Smooth muscle cell (in vitro differentiated cells): Measurements from ENCODE around the gene BARX1. TPM values are rescaled to one million over a fixed set of nuclear protein-coding genes. Genes with fewer than 3 reads are reported as not detected.

Source experiments
- DNase-seq: peaks from one replicate; lab custom pipeline; 2025; ENCODE audit not compliant: unreplicated experiment; lab: John Stamatoyannopoulos, UW
- H2AFZ ChIP-seq: fragments of 200-600 bp; sonication (generic); 2 replicates; pipeline ENCODE4 v1.6.0; 2016; ENCODE audit warnings: antibody characterized with exemption, low read depth, mild to moderate bottlenecking
- H3F3A ChIP-seq: fragments of 200-600 bp; sonication (generic); 2 replicates; pipeline ENCODE4 v1.6.0; 2017; ENCODE audit warnings: antibody characterized with exemption, low read depth
- H3K27ac ChIP-seq: fragments of 200-600 bp; sonication (generic); 2 replicates; pipeline ENCODE4 v1.5.1; 2016; ENCODE audit warnings: low read depth, mild to moderate bottlenecking
- H3K27me3 ChIP-seq: fragments of 200-600 bp; sonication (generic); 2 replicates; pipeline ENCODE4 v1.6.1; 2016; ENCODE audit warnings: low read depth, mild to moderate bottlenecking
- H3K36me3 ChIP-seq: fragments of 200-600 bp; sonication (generic); 2 replicates; pipeline ENCODE4 v1.5.1; 2016; ENCODE audit warnings: low read depth
- H3K4me1 ChIP-seq: fragments of 200-600 bp; sonication (generic); 2 replicates; pipeline ENCODE4 v1.5.1; 2016; ENCODE audit warnings: low read depth
- H3K4me2 ChIP-seq: fragments of 200-600 bp; sonication (generic); 2 replicates; pipeline ENCODE4 v1.6.0; 2016; ENCODE audit warnings: mild to moderate bottlenecking
- H3K4me3 ChIP-seq: fragments of 200-600 bp; sonication (generic); 2 replicates; pipeline ENCODE4 v1.5.1; 2016; ENCODE audit warnings: mild to moderate bottlenecking
- H3K79me2 ChIP-seq: fragments of 200-600 bp; sonication (generic); 2 replicates; pipeline ENCODE4 v1.6.0; 2016; ENCODE audit warnings: low read depth, mild to moderate bottlenecking
- H3K9ac ChIP-seq: fragments of 200-600 bp; sonication (generic); 2 replicates; pipeline ENCODE4 v1.6.0; 2016; ENCODE audit warnings: low read depth
- H3K9me3 ChIP-seq: fragments of 200-600 bp; sonication (generic); replicated peaks from 2 replicates; pipeline ENCODE4 v1.5.1; 2016; ENCODE audit warnings: low read depth
- H4K20me1 ChIP-seq: fragments of 200-600 bp; sonication (generic); 2 replicates; pipeline ENCODE4 v1.6.0; 2016; ENCODE audit warnings: low read depth
- CTCF ChIP-seq: fragments of 200-600 bp; sonication (generic); IDR thresholded peaks from 2 replicates; pipeline ENCODE4 v1.5.1; 2017; ENCODE audit warnings: borderline replicate concordance, mild to moderate bottlenecking, antibody characterized with exemption; ENCODE audit not compliant: insufficient read depth, poor library complexity, severe bottlenecking
- WGBS: methylation state at CpG from one replicate; pipeline ENCODE4 v1.1.7; 2016; ENCODE audit warnings: low lambda C conversion rate; 5-methylcytosine and 5-hydroxymethylcytosine counted together
- polyA plus RNA-seq: library from polyadenylated mRNA; unstranded; fragments of >200 nt; fragmentation: Nextera tagmentation; extraction: Ambion mirVana; gene quantifications from 2 replicates; pipeline ENCODE4 v1.2.1, GENCODE V29; 2016
- total RNA-seq: library from RNA; depleted of rRNA; stranded (reverse); fragments of >200 nt; gene quantifications from 2 replicates; pipeline ENCODE4 v1.2.3, GENCODE V29; 2014

BARX1 gene
- total and polyA plus RNA-seq, 2 experiments from 2014 or later = 6.1 TPM

- Histone ChIP-seq H3K27me3 (no peaks in the 10 kb centered on the region), H3K4me1 (no peaks in the 10 kb centered on the region), H4K20me1 (no peaks in the 10 kb centered on the region), H3K36me3 (no peaks in the 10 kb centered on the region), H3F3A (no peaks in the 10 kb centered on the region), H3K27ac (no peak overlapping the region), H3K4me3 (no peak overlapping the region), H3K9ac (no peak overlapping the region), H2AFZ (no peak overlapping the region), H3K9me3 (no peaks in the 10 kb centered on the region), H3K79me2 (no peaks in the 10 kb centered on the region), H3K4me2 (no peak overlapping the region)
- WGBS = 92% methylated on average over 4 of the region's 4 CpGs
- no peak for TF ChIP-seq CTCF
- no peak for DNase-seq
Measured at GRCh38 chr9:93979721-93980120, 24.6 kb upstream of the BARX1 start.

GRCh38 chr9:93978551-93978950 lies 23.4 kb upstream of the BARX1 start:
- H3K4me3 ChIP-seq = no peak overlapping the region
- H3K27ac ChIP-seq = no peak overlapping the region
- no peaks in the 10 kb centered on the region for H3K9me3 ChIP-seq
- H3K9ac ChIP-seq = no peak overlapping the region
- no peak for TF ChIP-seq CTCF
- no peaks in the 10 kb centered on the region for H3K36me3 ChIP-seq
- no peak overlapping the region for H3K4me2 ChIP-seq
- H3K79me2 ChIP-seq = no peaks in the 10 kb centered on the region
- no peaks in the 10 kb centered on the region for H4K20me1 ChIP-seq
- H3K4me1 ChIP-seq = no peaks in the 10 kb centered on the region
- no peaks in the 10 kb centered on the region for H3F3A ChIP-seq
- DNase-seq = no peak
- WGBS = 83% methylated on average over 2 of the region's 2 CpGs
- H2AFZ ChIP-seq = no peak overlapping the region
- no peaks in the 10 kb centered on the region for H3K27me3 ChIP-seq

- no peaks in the 10 kb centered on the region for H3K79me2 ChIP-seq
- H3K27me3 ChIP-seq = no peaks in the 10 kb centered on the region
- no peak for DNase-seq
- H4K20me1 ChIP-seq = no peaks in the 10 kb centered on the region
- no peaks in the 10 kb centered on the region for H3K4me1 ChIP-seq
- H3F3A ChIP-seq = no peaks in the 10 kb centered on the region
- H3K4me3 ChIP-seq = no peak overlapping the region
- no peak overlapping the region for H3K27ac ChIP-seq
- no peaks in the 10 kb centered on the region for H3K9me3 ChIP-seq
- no peak overlapping the region for H3K9ac ChIP-seq
- no peak overlapping the region for H2AFZ ChIP-seq
- no peak for TF ChIP-seq CTCF
- no peaks in the 10 kb centered on the region for H3K36me3 ChIP-seq
- H3K4me2 ChIP-seq = no peak overlapping the region
- WGBS = 79% methylated on average over 5 of the region's 5 CpGs
Measured at GRCh38 chr9:93976973-93977372, 21.8 kb upstream of the BARX1 start.

GRCh38 chr9:93976081-93976480 lies 20.9 kb upstream of the BARX1 start:
- H3K4me2 ChIP-seq = no peak overlapping the region
- DNase-seq = no peak
- no peaks in the 10 kb centered on the region for H4K20me1 ChIP-seq
- no peaks in the 10 kb centered on the region for H3K4me1 ChIP-seq
- no peak overlapping the region for H3K27ac ChIP-seq
- no peaks in the 10 kb centered on the region for H3K79me2 ChIP-seq
- 53% methylated on average over 3 of the region's 3 CpGs for WGBS
- no peak overlapping the region for H2AFZ ChIP-seq
- no peaks in the 10 kb centered on the region for H3F3A ChIP-seq
- no peak overlapping the region for H3K4me3 ChIP-seq
- H3K36me3 ChIP-seq = no peaks in the 10 kb centered on the region
- no peak for TF ChIP-seq CTCF
- no peak overlapping the region for H3K9ac ChIP-seq
- no peaks in the 10 kb centered on the region for H3K9me3 ChIP-seq
- no peaks in the 10 kb centered on the region for H3K27me3 ChIP-seq
